ENCODE data around the gene MYBPC2. TPM values are rescaled to one million over a fixed set of nuclear protein-coding genes. Genes with fewer than 3 reads are reported as not detected.

MYBPC2 gene
- total and polyA plus RNA-seq, 2 of the 4 experiments (the other 2 are of a cell fraction): not detected

DNA sequence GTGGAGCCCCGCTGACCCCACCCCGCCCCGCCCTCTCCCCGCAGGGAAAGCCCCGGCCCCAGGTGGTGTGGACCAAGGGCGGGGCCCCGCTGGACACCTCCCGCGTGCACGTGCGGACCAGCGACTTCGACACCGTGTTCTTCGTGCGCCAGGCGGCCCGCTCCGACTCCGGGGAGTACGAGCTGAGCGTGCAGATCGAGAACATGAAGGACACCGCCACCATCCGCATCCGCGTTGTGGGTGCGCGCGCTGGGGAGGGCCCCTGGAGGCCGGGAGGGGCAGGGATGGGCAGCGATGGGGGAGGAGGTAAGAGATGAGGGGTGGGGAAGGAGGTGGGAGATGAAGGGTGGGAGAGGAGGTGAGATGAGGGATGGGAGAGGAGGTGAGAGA lies 26.4 kb downstream of the MYBPC2 start:
- H3K9ac ChIP-seq (ENCODE audit: low read depth, low read length): no peak overlapping the region

More for the DNA sequence above, 26.4 kb downstream of the MYBPC2 start:
- ATAC-seq (ENCODE audit: low read depth): no peak
- H3K9me3 ChIP-seq (ENCODE audit: control insufficient read depth, insufficient read depth, low read length): no peaks in the 10 kb centered on the region
- H3K36me3 ChIP-seq (ENCODE audit: control insufficient read depth, insufficient read depth, low read length): no peaks in the 10 kb centered on the region
- H4K20me1 ChIP-seq (ENCODE audit: insufficient read depth, low read length): no peaks in the 10 kb centered on the region
- no peak overlapping the region for H2AFZ ChIP-seq (replicated peaks; ENCODE audit: low read length, poor library complexity)
- H4K91ac ChIP-seq (ENCODE audit: insufficient read depth, low read depth, low read length): no peak overlapping the region
- TF ChIP-seq CEBPB (IDR thresholded peaks at IDR 0.05; ENCODE audit: low read depth, low read length): no peak
- TF ChIP-seq MXI1 (IDR thresholded peaks at IDR 0.05; ENCODE audit: borderline replicate concordance, low read depth, low read length): no peak
- no peak for TF ChIP-seq NFE2L2 (IDR thresholded peaks at IDR 0.05; ENCODE audit: low read depth, low read length)
- TF ChIP-seq, protein P1, sequence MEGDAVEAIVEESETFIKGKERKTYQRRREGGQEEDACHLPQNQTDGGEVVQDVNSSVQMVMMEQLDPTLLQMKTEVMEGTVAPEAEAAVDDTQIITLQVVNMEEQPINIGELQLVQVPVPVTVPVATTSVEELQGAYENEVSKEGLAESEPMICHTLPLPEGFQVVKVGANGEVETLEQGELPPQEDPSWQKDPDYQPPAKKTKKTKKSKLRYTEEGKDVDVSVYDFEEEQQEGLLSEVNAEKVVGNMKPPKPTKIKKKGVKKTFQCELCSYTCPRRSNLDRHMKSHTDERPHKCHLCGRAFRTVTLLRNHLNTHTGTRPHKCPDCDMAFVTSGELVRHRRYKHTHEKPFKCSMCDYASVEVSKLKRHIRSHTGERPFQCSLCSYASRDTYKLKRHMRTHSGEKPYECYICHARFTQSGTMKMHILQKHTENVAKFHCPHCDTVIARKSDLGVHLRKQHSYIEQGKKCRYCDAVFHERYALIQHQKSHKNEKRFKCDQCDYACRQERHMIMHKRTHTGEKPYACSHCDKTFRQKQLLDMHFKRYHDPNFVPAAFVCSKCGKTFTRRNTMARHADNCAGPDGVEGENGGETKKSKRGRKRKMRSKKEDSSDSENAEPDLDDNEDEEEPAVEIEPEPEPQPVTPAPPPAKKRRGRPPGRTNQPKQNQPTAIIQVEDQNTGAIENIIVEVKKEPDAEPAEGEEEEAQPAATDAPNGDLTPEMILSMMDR (conservative IDR thresholded peaks at IDR 0.05; ENCODE audit: low read depth, low read length): no peak
- no peak for TF ChIP-seq RFX5 (IDR thresholded peaks at IDR 0.05; ENCODE audit: low read depth, low read length)
- TF ChIP-seq, protein P2, sequence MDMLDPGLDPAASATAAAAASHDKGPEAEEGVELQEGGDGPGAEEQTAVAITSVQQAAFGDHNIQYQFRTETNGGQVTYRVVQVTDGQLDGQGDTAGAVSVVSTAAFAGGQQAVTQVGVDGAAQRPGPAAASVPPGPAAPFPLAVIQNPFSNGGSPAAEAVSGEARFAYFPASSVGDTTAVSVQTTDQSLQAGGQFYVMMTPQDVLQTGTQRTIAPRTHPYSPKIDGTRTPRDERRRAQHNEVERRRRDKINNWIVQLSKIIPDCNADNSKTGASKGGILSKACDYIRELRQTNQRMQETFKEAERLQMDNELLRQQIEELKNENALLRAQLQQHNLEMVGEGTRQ (IDR thresholded peaks at IDR 0.05; ENCODE audit: low read depth, low read length): no peak
- no peak for TF ChIP-seq FOS (IDR thresholded peaks at IDR 0.05; ENCODE audit: low read depth, low read length)
- no peak for TF ChIP-seq RCOR1 (IDR thresholded peaks at IDR 0.05; ENCODE audit: insufficient replicate concordance, low read length)
- no peak for TF ChIP-seq MAFK (IDR thresholded peaks at IDR 0.05; ENCODE audit: low read depth, low read length)
- no peak for TF ChIP-seq RAD21 (IDR thresholded peaks at IDR 0.05; ENCODE audit: low read length)
- TF ChIP-seq, protein P3, sequence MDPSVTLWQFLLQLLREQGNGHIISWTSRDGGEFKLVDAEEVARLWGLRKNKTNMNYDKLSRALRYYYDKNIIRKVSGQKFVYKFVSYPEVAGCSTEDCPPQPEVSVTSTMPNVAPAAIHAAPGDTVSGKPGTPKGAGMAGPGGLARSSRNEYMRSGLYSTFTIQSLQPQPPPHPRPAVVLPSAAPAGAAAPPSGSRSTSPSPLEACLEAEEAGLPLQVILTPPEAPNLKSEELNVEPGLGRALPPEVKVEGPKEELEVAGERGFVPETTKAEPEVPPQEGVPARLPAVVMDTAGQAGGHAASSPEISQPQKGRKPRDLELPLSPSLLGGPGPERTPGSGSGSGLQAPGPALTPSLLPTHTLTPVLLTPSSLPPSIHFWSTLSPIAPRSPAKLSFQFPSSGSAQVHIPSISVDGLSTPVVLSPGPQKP (IDR thresholded peaks at IDR 0.05; ENCODE audit: borderline replicate concordance, low read depth, low read length): no peak
- no peak for TF ChIP-seq BHLHE40 (IDR thresholded peaks at IDR 0.05; ENCODE audit: low read depth, low read length)
- TF ChIP-seq SMC3 (IDR thresholded peaks at IDR 0.05; ENCODE audit: low read depth, low read length): no peak
- H3K4me3 ChIP-seq (ENCODE audit: insufficient read depth, low read depth, low read length): no peak overlapping the region
- no peak overlapping the region for H2AK9ac ChIP-seq (replicated peaks; ENCODE audit: low read depth, low read length, poor library complexity)
- H3K79me1 ChIP-seq (ENCODE audit: low read depth in 1 of 2, low read length in 2 of 2): no peaks in the 10 kb centered on the region
- DNase-seq: no peak
- H4K5ac ChIP-seq (ENCODE audit: low read depth, low read length): no peak overlapping the region
- H2BK120ac ChIP-seq (ENCODE audit: low read depth, low read length): no peak overlapping the region
- no peaks in the 10 kb centered on the region for H3K4me1 ChIP-seq (ENCODE audit: control insufficient read depth, insufficient read depth, low read length)
- no peak overlapping the region for H3K4ac ChIP-seq (ENCODE audit: low read depth, low read length)
- no peak overlapping the region for H3K18ac ChIP-seq (ENCODE audit: low read depth, low read length)
- H3K23ac ChIP-seq (ENCODE audit: low read depth, low read length): no peak overlapping the region
- H2BK15ac ChIP-seq (ENCODE audit: low read depth, low read length): no peak overlapping the region
- H3K27me3 ChIP-seq (ENCODE audit: control insufficient read depth, insufficient read depth, low read length): peaks cover 12% of the 10 kb centered on the region; the same call in 1 of the 2 replicates
- in situ Hi-C loops (cut with MboI; ENCODE audit: low sequenced_read_pairs) (no loop called here), intact Hi-C loops (cut with micrococcal nuclease) (no loop called here), dilution Hi-C loops (cut with HindIII; ENCODE audit: low sequenced_read_pairs, unreplicated experiment) (no loop called here)
- no TSS peak for BruUV-seq (replicated peaks)
- no peak overlapping the region for H3K14ac ChIP-seq (replicated peaks; ENCODE audit: low read depth, low read length)
- WGBS, 2 experiments (ENCODE audit: extremely low coverage in 2 of 2, insufficient read length in 1 of 2): 56% methylated on average over 5 of the region's 32 CpGs; no CpG with 5 or more reads in 1 of the 2 experiments
- ChIA-PET CTCF (no interaction called here), POLR2A (ENCODE audit: unreplicated experiment) (no interaction called here)
- no peak overlapping the region for H2BK20ac ChIP-seq (ENCODE audit: low read depth, low read length)
- H3K56ac ChIP-seq (ENCODE audit: extremely low read depth, insufficient read depth, low read length): no peak overlapping the region
- no peaks in the 10 kb centered on the region for H3K9me1 ChIP-seq (ENCODE audit: insufficient read depth, low read length)
- no peak overlapping the region for H3K4me2 ChIP-seq (ENCODE audit: low read depth, low read length)
- no peak overlapping the region for H2AK5ac ChIP-seq (ENCODE audit: low read depth, low read length)
- H3K27ac ChIP-seq (ENCODE audit: insufficient read depth, low read length): no peak overlapping the region
- H2BK5ac ChIP-seq (ENCODE audit: low read depth, low read length, poor library complexity, severe bottlenecking): no peak overlapping the region
- H4K8ac ChIP-seq (ENCODE audit: low read depth in 2 of 2, low read length in 2 of 2): no peak overlapping the region
